Loucy (cell line): ENCODE results near the gene ACD.

ENCODE experiments used
- H2AFZ ChIP-seq: fragments of 200-600 bp; sonication (generic); 2 replicates; pipeline ENCODE4 v1.6.0; 2016; ENCODE audit warnings: antibody characterized with exemption, mild to moderate bottlenecking, low read length, moderate library complexity
- H3F3A ChIP-seq: fragments of 200-600 bp; 2 replicates; pipeline ENCODE4 v1.6.0; 2016; ENCODE audit warnings: antibody characterized with exemption, low read depth, mild to moderate bottlenecking
- H3K27me3 ChIP-seq: fragments of 200-600 bp; sonication (generic); 2 replicates; pipeline ENCODE4 v1.6.1; 2014; ENCODE audit warnings: low read length, mild to moderate bottlenecking; ENCODE audit not compliant: insufficient read depth, poor library complexity, severe bottlenecking
- H3K36me3 ChIP-seq: fragments of 200-600 bp; sonication (generic); 2 replicates; pipeline ENCODE4 v1.6.1; 2016; ENCODE audit warnings: low read length; ENCODE audit not compliant: insufficient read depth
- H3K4me1 ChIP-seq: fragments of 200-600 bp; sonication (generic); 2 replicates; pipeline ENCODE4 v1.5.1; 2014; ENCODE audit warnings: low read length, mild to moderate bottlenecking; ENCODE audit not compliant: insufficient read depth, poor library complexity, severe bottlenecking
- H3K4me2 ChIP-seq: fragments of 200-600 bp; sonication (generic); 2 replicates; pipeline ENCODE4 v1.6.0; 2014; ENCODE audit warnings: antibody characterized with exemption, low read length, low read depth, mild to moderate bottlenecking; ENCODE audit not compliant: poor library complexity, severe bottlenecking
- H3K4me3 ChIP-seq: fragments of 200-600 bp; sonication (generic); 2 replicates; pipeline ENCODE4 v1.5.1; 2014; ENCODE audit warnings: low read length, mild to moderate bottlenecking, mixed read lengths; ENCODE audit not compliant: poor library complexity, severe bottlenecking
- H3K79me2 ChIP-seq: fragments of 200-600 bp; sonication (generic); 2 replicates; pipeline ENCODE4 v1.6.1; 2014; ENCODE audit warnings: low read length; ENCODE audit not compliant: insufficient read depth
- H3K9ac ChIP-seq: fragments of 200-600 bp; sonication (generic); 2 replicates; pipeline ENCODE4 v1.6.0; 2014; ENCODE audit warnings: mild to moderate bottlenecking, low read depth, low read length, moderate library complexity; ENCODE audit not compliant: poor library complexity, severe bottlenecking
- H3K9me2 ChIP-seq: fragments of 200-600 bp; sonication (generic); replicated peaks from 2 replicates; pipeline ENCODE4 v1.6.1; 2016; ENCODE audit warnings: low read depth, low read length, mixed read lengths
- H3K9me3 ChIP-seq: fragments of 200-600 bp; sonication (generic); 2 replicates; pipeline ENCODE4 v1.6.1; 2014; ENCODE audit warnings: mild to moderate bottlenecking, antibody characterized with exemption, low read length, low read depth; ENCODE audit not compliant: insufficient read depth
- H4K20me1 ChIP-seq: fragments of 200-600 bp; sonication (generic); 2 replicates; pipeline ENCODE4 v1.6.0; 2014; ENCODE audit warnings: antibody characterized with exemption, low read length, mild to moderate bottlenecking; ENCODE audit not compliant: insufficient read depth, poor library complexity, severe bottlenecking
- CTCF ChIP-seq: fragments of 200-600 bp; sonication (generic); conservative IDR thresholded peaks from 2 replicates; pipeline ENCODE4 v1.5.1; 2014; ENCODE audit warnings: mild to moderate bottlenecking, antibody characterized with exemption, low read length
- EZH2phosphoT487 ChIP-seq: fragments of 200-600 bp; IDR thresholded peaks from 2 replicates; pipeline ENCODE4 v1.6.1; 2018; ENCODE audit warnings: antibody characterized with exemption, mild to moderate bottlenecking, moderate library complexity, borderline replicate concordance

Gene ACD

GRCh38 chr16:67707790-67708189 is 47.7 kb upstream of the ACD start:
- H3K36me3 ChIP-seq: no peaks in the 10 kb centered on the region
- H3K9ac ChIP-seq: no peak overlapping the region
- no peak for TF ChIP-seq CTCF
- no peak for TF ChIP-seq EZH2phosphoT487
- no peak overlapping the region for H2AFZ ChIP-seq
- peaks cover 43% of the 10 kb centered on the region; the same call in 1 of the 2 replicates for H3K79me2 ChIP-seq
- no peaks in the 10 kb centered on the region for H3K9me3 ChIP-seq
- H4K20me1 ChIP-seq: peaks cover 14% of the 10 kb centered on the region
- no peak overlapping the region for H3K4me2 ChIP-seq
- no peaks in the 10 kb centered on the region for H3K9me2 ChIP-seq
- H3K27me3 ChIP-seq: no peaks in the 10 kb centered on the region
- H3K4me3 ChIP-seq: no peak overlapping the region
- no peaks in the 10 kb centered on the region; the same call in 1 of the 2 replicates for H3F3A ChIP-seq
- peaks cover 7% of the 10 kb centered on the region for H3K4me1 ChIP-seq

- Histone ChIP-seq H3K36me3 (no peaks in the 10 kb centered on the region), H4K20me1 (peaks cover 14% of the 10 kb centered on the region), H3K79me2 (peaks cover 47% of the 10 kb centered on the region; the same call in 1 of the 2 replicates), H3K4me2 (no peak overlapping the region), H3K9ac (no peak overlapping the region), H3K27me3 (no peaks in the 10 kb centered on the region), H3K9me3 (no peaks in the 10 kb centered on the region), H3K9me2 (no peaks in the 10 kb centered on the region), H3F3A (no peaks in the 10 kb centered on the region; the same call in 1 of the 2 replicates), H2AFZ (no peak overlapping the region), H3K4me3 (no peak overlapping the region), H3K4me1 (peaks cover 7% of the 10 kb centered on the region)
- TF ChIP-seq CTCF (no peak), EZH2phosphoT487 (no peak)
Observed at GRCh38 chr16:67707210-67707609, 47.1 kb upstream of the ACD start.

- H2AFZ ChIP-seq: no peak overlapping the region
- H3K79me2 ChIP-seq: peaks cover 38% of the 10 kb centered on the region; the same call in 1 of the 2 replicates
- no peaks in the 10 kb centered on the region for H3K36me3 ChIP-seq
- H3K9ac ChIP-seq: no peak overlapping the region
- peaks cover 7% of the 10 kb centered on the region for H3K4me1 ChIP-seq
- no peaks in the 10 kb centered on the region for H3K27me3 ChIP-seq
- H3F3A ChIP-seq: no peaks in the 10 kb centered on the region; the same call in 1 of the 2 replicates
- no peaks in the 10 kb centered on the region for H3K9me2 ChIP-seq
- no peak overlapping the region for H3K4me2 ChIP-seq
- peaks cover 11% of the 10 kb centered on the region for H4K20me1 ChIP-seq
- no peaks in the 10 kb centered on the region for H3K9me3 ChIP-seq
- no peak overlapping the region for H3K4me3 ChIP-seq
- no peak for TF ChIP-seq EZH2phosphoT487
- no peak for TF ChIP-seq CTCF
Observed at GRCh38 chr16:67704110-67704509, 44.0 kb upstream of the ACD start.
